Stimulated activated CD4-positive, alpha-beta T cell treated with anti-CD3 and anti-CD28 coated beads, Interleukin-2, amount 100 ng/mL, for 48 hours (primary cell): ENCODE measurements around the gene SLC17A4.
A peak's percentile ranks its signal among the peaks of the same experiment; 100 is the strongest.

ENCODE experiments used
- DNase-seq, 2 donors: peaks; one replicate each; pipeline ENCODE4 v3.0.0-alpha.2; 2020

The SLC17A4 gene

DNA sequence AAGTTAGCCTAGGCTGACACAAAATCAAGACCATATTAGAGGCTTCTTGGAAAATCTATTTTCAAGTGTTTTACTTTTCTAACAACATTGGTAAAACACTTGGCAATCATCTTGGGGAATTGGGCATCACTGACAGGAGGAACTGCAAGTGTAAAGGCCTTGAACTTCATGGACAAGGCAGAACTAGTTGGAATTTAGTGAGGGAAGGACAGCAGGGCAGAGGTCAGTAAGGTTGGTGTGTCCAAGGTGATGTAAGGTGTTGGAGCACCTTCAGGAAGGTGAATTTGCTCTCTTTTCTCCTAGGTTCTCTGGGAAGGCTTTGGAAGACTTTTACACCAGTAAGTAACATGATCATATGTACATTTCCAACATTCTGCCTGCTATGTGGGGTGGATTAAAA, 1.5 kb upstream of the SLC17A4 start:
- no peak for DNase-seq

DNA sequence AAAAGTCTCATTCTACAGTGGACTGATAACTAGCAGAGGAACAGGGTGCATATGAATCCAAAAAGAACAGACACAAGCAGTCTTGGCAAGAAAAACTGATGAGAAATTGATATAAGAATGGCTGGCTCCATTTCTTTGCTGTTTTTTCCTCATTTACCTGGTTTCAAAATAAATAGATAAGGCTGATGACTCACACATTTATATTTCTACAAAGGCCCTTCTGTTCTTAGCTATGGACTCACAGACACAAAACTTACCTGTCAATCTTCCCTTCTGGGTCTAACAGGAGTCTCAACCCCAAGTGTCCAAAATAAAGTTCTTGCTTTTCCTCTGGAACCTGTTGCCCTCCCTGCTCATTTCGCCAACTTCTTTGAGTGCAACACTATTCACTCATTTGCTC, 941 bp downstream of the SLC17A4 start:
- DNase-seq = no peak

GRCh38 chr6:25756382-25757363, 2.1 kb downstream of the SLC17A4 start:
- no peak for DNase-seq

DNA sequence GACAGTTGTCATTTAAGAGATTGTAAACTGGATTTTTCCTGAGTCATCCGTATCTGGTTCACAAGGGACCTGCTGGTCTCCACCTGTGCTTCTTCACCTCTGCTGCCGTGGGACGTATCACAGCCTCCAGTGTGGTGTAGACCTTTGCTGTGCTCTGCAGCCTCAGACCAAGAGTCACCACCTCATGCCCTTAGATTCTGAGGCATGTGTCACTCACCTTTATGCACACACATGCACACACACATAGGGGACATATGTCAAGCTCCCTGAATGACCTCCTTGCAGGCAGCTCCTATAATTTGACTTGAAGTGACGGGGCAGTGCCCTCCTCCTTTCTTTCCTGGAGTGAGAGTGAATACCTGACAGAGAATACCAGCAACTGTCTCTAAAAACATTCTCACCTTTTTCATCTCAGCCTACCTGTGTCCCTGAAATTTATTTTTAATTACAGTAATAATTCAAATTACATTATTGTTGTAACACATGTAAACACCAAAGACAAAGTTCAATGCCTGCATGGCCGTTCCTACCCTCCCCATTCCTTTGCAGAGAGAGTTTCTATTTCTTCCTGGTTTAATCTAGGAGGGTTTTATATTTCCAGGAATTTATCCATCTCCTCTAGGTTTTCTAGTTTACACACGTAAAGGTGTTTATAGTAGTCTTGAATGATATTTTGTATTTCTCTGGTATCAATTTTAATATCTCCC, 3.5 kb downstream of the SLC17A4 start:
- DNase-seq = no peak

DNA sequence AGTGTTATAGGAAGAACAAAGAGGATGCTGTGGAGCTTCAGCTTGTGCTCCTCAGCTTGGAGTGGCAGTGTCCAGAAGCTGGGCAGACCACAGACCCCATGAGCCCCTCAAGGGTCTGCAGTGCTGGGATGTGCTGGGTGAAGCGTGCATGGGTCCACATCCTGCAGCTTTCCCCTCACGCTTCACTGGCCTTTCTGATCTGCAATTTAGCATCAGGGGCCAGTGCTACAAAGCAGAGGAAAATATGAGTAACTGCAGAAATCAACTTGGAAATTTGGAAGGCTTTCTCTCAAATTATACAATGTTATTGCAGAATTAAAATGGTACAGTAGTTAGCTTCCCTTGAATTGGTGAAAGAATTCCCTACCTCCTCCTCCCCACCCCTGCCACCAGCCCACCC, 10.1 kb downstream of the SLC17A4 start:
- DNase-seq = no peak

GRCh38 chr6:25768566-25768965, 14.0 kb downstream of the SLC17A4 start:
- DNase-seq = no peak

DNA sequence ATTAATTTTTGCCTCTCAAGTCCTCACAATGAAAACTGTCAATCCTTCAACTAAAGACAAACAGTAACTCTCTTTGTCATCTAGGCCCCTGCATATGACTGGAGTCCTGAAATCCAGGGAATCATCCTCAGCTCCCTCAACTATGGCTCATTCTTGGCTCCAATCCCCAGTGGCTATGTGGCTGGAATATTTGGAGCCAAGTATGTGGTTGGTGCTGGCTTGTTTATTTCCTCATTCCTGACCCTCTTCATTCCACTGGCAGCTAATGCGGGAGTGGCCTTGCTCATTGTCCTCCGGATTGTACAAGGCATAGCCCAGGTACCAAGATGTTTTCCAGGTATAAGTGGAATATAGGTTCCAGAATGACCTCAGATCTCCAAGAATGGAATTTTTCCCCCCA, 15.4 kb downstream of the SLC17A4 start:
- no peak for DNase-seq

DNA sequence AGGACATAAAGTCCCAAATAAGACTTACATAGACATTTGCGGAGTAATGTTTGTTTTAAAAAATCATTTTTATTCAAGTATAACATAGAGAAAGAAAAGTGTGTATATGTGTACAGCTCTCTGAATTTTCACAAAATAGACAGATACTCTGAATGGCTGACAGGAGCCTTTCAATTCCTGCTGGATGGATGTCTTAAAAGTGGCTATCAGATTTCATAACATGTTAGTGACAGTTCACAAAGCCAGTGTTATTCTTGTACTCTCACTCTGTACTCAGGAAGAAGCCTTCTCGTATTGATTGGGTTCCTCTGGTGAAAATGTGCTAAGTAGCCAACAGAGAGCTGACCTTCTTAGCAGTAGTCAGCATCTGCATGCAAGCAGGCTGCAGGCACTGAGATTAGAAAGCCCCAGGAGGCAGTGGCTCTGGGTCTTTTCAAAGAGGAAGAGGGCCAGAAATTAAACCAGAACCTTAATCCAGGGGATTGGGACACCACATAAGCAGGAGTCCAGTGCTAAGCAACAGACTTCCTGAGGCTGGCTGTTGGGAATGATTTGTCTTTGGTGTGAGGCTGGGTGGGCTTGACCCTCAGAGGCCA, 19.7 kb downstream of the SLC17A4 start:
- DNase-seq = no peak

GRCh38 chr6:25777031-25777430, 22.5 kb downstream of the SLC17A4 start:
- no peak for DNase-seq

GRCh38 chr6:25777856-25778649, 23.5 kb downstream of the SLC17A4 start:
- no peak for DNase-seq

DNA sequence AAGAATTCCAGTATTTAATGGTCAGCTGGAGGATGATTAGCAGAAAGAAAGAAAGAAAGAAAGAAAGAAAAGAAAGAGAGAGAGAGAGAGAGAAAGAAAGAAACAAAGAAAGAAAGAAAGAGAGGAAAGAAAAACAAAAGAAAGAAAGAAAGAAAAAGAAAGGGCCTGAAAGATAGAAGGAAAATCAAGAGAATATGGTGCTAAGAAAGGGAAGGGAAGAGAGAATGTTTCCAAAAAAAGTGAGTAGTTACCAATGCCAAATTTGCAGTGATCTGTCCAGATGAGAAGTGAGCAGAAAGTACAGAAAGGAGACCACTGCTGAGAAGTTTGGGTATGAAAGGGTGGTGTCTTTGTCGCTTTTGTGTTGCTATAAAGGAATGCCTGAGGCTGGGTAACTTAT, 26.6 kb downstream of the SLC17A4 start:
- no peak for DNase-seq

DNA sequence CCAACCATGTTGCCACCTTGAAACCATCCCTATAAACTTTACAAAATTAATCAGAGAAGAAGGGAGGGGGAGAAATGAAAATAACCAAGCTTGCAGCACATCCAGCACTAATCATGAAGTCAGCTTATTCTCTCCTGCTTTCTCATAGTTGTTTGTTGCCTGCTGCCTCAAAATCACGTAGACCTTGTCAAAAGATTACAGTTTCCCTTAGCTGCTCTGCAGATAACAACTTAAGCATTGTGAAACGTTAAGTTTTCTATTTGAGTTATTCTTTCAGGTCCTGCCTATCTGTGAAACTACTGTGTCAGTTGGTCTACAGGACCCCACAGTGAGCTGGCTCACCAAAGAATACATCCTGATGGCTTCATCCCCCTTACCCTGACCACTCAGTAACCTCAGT, 32.9 kb downstream of the SLC17A4 start:
- DNase-seq = no peak

- DNase-seq = peak; percentile 26 to 38
These were observed 33.9 kb downstream of the SLC17A4 start for GRCh38 chr6:25788305-25788922.

DNA sequence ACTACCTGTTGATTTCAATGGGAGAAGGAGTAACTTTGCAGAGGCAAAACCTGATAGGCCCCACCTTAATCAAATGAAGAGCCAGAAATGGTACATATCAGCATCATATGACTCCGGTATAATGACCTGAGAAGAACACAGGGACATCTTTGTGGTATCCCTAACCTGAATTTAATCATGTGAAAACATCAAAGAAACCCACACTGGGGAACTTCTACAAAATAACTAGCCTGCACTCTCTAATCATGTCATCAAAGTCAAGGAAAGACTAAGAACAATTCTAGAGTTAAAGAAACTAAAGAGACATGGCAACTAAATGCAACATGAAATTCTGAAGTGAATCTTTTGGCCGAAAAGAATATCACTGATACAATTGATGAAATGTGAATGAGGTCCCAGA, 34.9 kb downstream of the SLC17A4 start:
- no peak for DNase-seq

GRCh38 chr6:25792016-25792415, 37.5 kb downstream of the SLC17A4 start:
- DNase-seq = no peak

DNA sequence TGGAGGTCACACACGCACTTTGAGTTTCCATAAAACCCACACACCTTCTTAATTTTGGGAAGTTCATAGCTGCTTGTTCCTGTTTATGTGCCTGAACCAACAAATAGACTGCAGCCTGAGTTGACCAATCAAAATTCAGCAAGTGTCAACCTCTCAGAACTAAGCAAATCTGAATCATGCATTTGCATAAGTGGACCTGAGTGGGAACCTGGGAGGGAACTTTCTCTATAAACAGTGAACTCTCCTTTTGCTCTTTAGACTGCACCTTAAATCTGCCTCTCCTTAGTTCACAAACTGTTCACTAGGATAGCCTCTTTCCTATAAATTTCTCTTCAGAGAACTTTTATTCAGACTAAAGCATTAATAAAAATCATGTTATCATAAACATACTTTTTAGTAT, 39.4 kb downstream of the SLC17A4 start:
- DNase-seq = no peak

DNA sequence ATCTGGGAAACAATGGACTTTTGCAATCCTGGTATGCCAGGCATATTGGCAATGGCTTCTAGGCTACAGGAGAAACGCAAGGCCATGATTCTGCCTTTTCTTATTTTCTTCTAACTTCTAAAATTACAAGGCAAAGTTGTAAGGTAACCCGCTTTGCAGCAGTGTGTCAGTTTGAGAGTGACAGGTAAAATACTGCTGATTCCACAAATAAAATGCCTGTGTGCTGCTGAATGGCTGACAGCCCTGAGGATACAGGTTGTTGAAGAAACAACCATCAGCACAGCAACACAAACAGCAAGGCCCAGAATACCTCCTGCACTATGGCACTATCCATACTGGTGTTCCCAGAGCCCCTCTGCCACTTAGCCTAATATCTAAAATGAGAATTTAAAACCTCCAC, 40.2 kb downstream of the SLC17A4 start:
- no peak for DNase-seq

GRCh38 chr6:25801436-25801835, 46.9 kb downstream of the SLC17A4 start:
- DNase-seq = no peak

GRCh38 chr6:25804804-25805203, 50.3 kb downstream of the SLC17A4 start:
- no peak for DNase-seq

GRCh38 chr6:25815194-25815593, 60.7 kb downstream of the SLC17A4 start:
- no peak for DNase-seq

DNA sequence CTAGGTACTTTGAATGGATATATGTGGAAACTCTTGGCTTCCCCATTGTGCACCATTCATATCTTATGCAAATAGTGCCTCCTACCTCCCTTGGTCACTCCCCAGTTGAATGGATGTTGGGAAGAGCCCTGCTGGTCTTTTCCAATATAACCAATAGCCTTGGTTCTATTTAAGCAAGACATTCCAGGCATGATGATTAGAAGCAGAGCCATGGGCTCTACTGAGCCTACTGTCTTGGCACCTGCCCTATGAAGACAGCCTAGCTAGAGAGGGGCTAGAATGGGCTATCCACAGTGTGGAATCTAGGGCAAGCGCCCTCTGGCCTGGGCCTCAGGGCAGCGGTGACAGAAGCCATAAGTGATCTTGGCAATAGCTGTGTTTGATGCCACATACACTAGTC, 61.7 kb downstream of the SLC17A4 start:
- DNase-seq = no peak

DNA sequence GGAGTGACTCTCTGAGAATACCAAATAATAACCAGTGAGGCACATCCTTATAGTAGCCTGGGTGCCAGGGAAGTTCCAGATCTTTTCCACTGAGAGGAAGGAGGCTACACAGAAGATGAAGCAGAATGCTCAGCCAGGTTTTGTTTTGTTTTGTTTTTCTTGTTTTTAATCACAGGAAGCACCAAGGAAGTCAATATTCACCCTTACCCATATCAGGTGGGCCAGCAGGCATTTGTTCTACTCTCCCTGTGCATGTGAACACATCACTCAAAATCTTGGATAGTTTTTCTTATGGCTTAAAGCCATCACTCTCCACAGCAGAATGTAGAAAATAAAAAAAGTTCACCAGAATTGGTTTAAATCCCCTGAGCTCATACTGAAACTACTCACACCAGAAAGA, 66.8 kb downstream of the SLC17A4 start:
- no peak for DNase-seq

- no peak for DNase-seq
These were observed 74.8 kb downstream of the SLC17A4 start for GRCh38 chr6:25829375-25829774.
